ENCODE results near the gene CLECL1. TPM values are rescaled to one million over a fixed set of nuclear protein-coding genes. Genes with fewer than 3 reads are reported as not detected.

Gene CLECL1
- polyA plus RNA-seq, 1 donor from 2014 or later: not detected

- no peaks in the 10 kb centered on the region for H4K20me1 ChIP-seq (ENCODE audit: insufficient read depth)
- TF ChIP-seq TAF1 (IDR thresholded peaks at IDR 0.05; ENCODE audit: low read depth) (no peak), EP300 (conservative IDR thresholded peaks at IDR 0.05; ENCODE audit: poor library complexity, severe bottlenecking) (no peak), EZH2 (IDR thresholded peaks at IDR 0.05; ENCODE audit: borderline replicate concordance, insufficient read depth, low read length, poor library complexity, severe bottlenecking) (no peak), CTCF (IDR thresholded peaks at IDR 0.05; ENCODE audit: poor library complexity, severe bottlenecking) (no peak), SMC3 (conservative IDR thresholded peaks at IDR 0.05; ENCODE audit: poor library complexity) (no peak), REST (IDR thresholded peaks at IDR 0.05; ENCODE audit: borderline replicate concordance) (no peak), POLR2AphosphoS5 (IDR thresholded peaks at IDR 0.05) (no peak), RAD21 (conservative IDR thresholded peaks at IDR 0.05) (no peak), MXI1 (conservative IDR thresholded peaks at IDR 0.05; ENCODE audit: poor library complexity, severe bottlenecking) (no peak)
- H3K36me3 ChIP-seq (ENCODE audit: insufficient read depth, low read length): no peaks in the 10 kb centered on the region
- H3K9me2 ChIP-seq (ENCODE audit: insufficient read depth, low read length): no peaks in the 10 kb centered on the region
- no peak overlapping the region for H3K4me3 ChIP-seq (ENCODE audit: low read length)
- H3K27ac ChIP-seq (ENCODE audit: low read length): no peak overlapping the region
- no peak overlapping the region for H3K9ac ChIP-seq (ENCODE audit: low read length)
- no peaks in the 10 kb centered on the region for H3K79me2 ChIP-seq (replicated peaks; ENCODE audit: insufficient read depth, low read length)
- H3K27me3 ChIP-seq (ENCODE audit: insufficient read depth, low read depth, low read length): no peaks in the 10 kb centered on the region
- no peak overlapping the region for H2AFZ ChIP-seq (ENCODE audit: low read depth, low read length)
- no peaks in the 10 kb centered on the region for H3K9me3 ChIP-seq (ENCODE audit: low read length)
- H3F3A ChIP-seq (ENCODE audit: insufficient read depth, low read length, poor library complexity, severe bottlenecking): no peaks in the 10 kb centered on the region
- no peak overlapping the region for H3K4me2 ChIP-seq (ENCODE audit: low read length)
These were observed 43.9 kb upstream of the CLECL1 start for GRCh38 chr12:9776781-9777180.

GRCh38 chr12:9773216-9773877, 40.5 kb upstream of the CLECL1 start:
- no peak overlapping the region for H3K27ac ChIP-seq (ENCODE audit: low read length)
- no peaks in the 10 kb centered on the region for H3F3A ChIP-seq (ENCODE audit: insufficient read depth, low read length, poor library complexity, severe bottlenecking)
- no peak overlapping the region for H3K9ac ChIP-seq (ENCODE audit: low read length)
- no peaks in the 10 kb centered on the region for H3K27me3 ChIP-seq (ENCODE audit: insufficient read depth, low read depth, low read length)
- H3K36me3 ChIP-seq (ENCODE audit: insufficient read depth, low read length): no peaks in the 10 kb centered on the region
- no peaks in the 10 kb centered on the region for H3K9me2 ChIP-seq (ENCODE audit: insufficient read depth, low read length)
- no peaks in the 10 kb centered on the region for H3K9me3 ChIP-seq (ENCODE audit: low read length)
- no peaks in the 10 kb centered on the region for H3K79me2 ChIP-seq (replicated peaks; ENCODE audit: insufficient read depth, low read length)
- TF ChIP-seq EZH2 (IDR thresholded peaks at IDR 0.05; ENCODE audit: borderline replicate concordance, insufficient read depth, low read length, poor library complexity, severe bottlenecking) (no peak), POLR2AphosphoS5 (IDR thresholded peaks at IDR 0.05) (no peak), REST (IDR thresholded peaks at IDR 0.05; ENCODE audit: borderline replicate concordance) (no peak), MXI1 (conservative IDR thresholded peaks at IDR 0.05; ENCODE audit: poor library complexity, severe bottlenecking) (no peak), CTCF (IDR thresholded peaks at IDR 0.05; ENCODE audit: poor library complexity, severe bottlenecking) (no peak)
- no peak overlapping the region for H3K4me2 ChIP-seq (ENCODE audit: low read length)
- no peak overlapping the region for H2AFZ ChIP-seq (ENCODE audit: low read depth, low read length)
- H4K20me1 ChIP-seq (ENCODE audit: insufficient read depth): no peaks in the 10 kb centered on the region
- H3K4me3 ChIP-seq (ENCODE audit: low read length): no peak overlapping the region
